Osteocyte (in vitro differentiated cells): ENCODE measurements around the gene LTBP3. TPM values are rescaled to one million over a fixed set of nuclear protein-coding genes. Genes with fewer than 3 reads are reported as not detected.

Experiments
- DNase-seq: peaks from one replicate; pipeline ENCODE4 v3.0.0; 2021; ENCODE audit warnings: mixed read lengths; ENCODE audit not compliant: unreplicated experiment; ENCODE audit errors: extremely low spot score
- H3K27ac Mint-ChIP-seq: one replicate; pipeline ENCODE4 v1.8.0; 2021; ENCODE audit warnings: mild to moderate bottlenecking, mixed read lengths; ENCODE audit not compliant: unreplicated experiment
- H3K27me3 Mint-ChIP-seq: one replicate; pipeline ENCODE4 v1.8.0; 2021; ENCODE audit warnings: mixed read lengths; ENCODE audit not compliant: unreplicated experiment
- H3K36me3 Mint-ChIP-seq: one replicate; pipeline ENCODE4 v1.8.0; 2021; ENCODE audit warnings: mixed read lengths; ENCODE audit not compliant: unreplicated experiment
- H3K4me1 Mint-ChIP-seq: one replicate; pipeline ENCODE4 v1.8.0; 2021; ENCODE audit warnings: mixed read lengths; ENCODE audit not compliant: unreplicated experiment
- H3K4me3 Mint-ChIP-seq: one replicate; pipeline ENCODE4 v1.8.0; 2021; ENCODE audit warnings: mild to moderate bottlenecking, moderate library complexity, mixed read lengths; ENCODE audit not compliant: unreplicated experiment
- H3K9me3 Mint-ChIP-seq: one replicate; pipeline ENCODE4 v1.8.0; 2021; ENCODE audit warnings: mixed read lengths; ENCODE audit not compliant: unreplicated experiment
- CTCF ChIP-seq: fragments of 200-600 bp; sonication (generic); IDR thresholded peaks from 2 replicates; pipeline ENCODE4 v1.5.0; 2021; ENCODE audit warnings: antibody characterized with exemption, mild to moderate bottlenecking, moderate library complexity
- total RNA-seq: library from RNA; stranded (reverse); gene quantifications from 2 replicates; pipeline ENCODE4 v1.2.1, GENCODE V29; 2021

Gene LTBP3
- total RNA-seq, 1 donor from 2014 or later = 256 TPM

- TF ChIP-seq CTCF = no peak
- DNase-seq = no peak
- Mint-ChIP-seq H3K4me1 (peaks cover 39% of the 10 kb centered on the region), H3K36me3 (peaks cover 10% of the 10 kb centered on the region), H3K27ac (peak overlapping the region; percentile 4), H3K27me3 (no peaks in the 10 kb centered on the region), H3K4me3 (no peak overlapping the region), H3K9me3 (no peaks in the 10 kb centered on the region)
These were observed 32.1 kb upstream of the LTBP3 start for GRCh38 chr11:65590240-65590738.

GRCh38 chr11:65589444-65590239, 31.5 kb upstream of the LTBP3 start:
- DNase-seq = no peak
- Mint-ChIP-seq H3K9me3 (no peaks in the 10 kb centered on the region), H3K4me1 (peaks cover 36% of the 10 kb centered on the region), H3K27me3 (no peaks in the 10 kb centered on the region), H3K27ac (no peak overlapping the region), H3K4me3 (no peak overlapping the region), H3K36me3 (peaks cover 10% of the 10 kb centered on the region)
- no peak for TF ChIP-seq CTCF

DNA sequence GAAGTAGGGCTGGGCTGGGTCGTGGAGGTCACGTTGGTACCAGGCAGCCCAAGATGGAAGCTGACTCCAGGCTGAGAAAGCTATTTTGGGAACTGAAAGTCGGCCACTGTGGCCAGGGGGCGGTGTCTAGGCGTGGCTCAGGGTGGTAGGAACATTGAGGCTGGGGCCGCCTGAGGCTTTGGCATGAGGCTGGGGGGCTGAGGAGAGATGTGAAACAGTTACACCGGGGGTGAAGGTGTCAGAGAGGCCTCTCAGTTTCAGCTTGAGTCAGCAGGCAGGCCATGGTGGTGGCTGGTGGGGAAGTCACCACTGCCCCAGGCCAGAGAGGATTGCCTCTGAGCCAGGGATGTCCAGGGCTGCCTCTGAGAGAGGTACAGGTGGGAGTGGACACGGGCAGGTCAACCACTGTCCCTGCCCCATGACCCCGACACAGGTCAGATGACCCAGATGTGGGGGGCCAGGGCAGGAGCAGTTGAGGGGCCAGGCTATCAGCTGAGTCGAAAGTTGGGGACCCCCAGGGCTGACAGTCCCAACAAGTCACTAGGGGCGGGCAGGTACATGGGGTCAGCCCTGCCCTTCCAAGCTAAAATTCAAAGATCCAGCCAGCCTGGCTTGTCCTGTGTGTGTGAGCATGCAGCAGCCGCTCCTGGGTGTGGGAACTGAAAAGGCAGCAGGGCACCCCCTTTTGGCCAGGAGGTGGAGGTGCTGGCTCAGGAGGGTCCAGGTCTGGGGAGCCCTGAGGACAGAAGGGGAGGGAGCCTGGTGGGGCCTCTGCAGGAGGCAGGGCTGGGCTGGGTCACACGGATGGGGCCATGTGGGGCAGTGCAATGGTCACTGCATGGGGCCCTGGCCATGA, 30.3 kb upstream of the LTBP3 start:
- H3K9me3 Mint-ChIP-seq = no peaks in the 10 kb centered on the region
- H3K36me3 Mint-ChIP-seq = peaks cover 10% of the 10 kb centered on the region
- peaks cover 36% of the 10 kb centered on the region for H3K4me1 Mint-ChIP-seq
- no peak for DNase-seq
- H3K27me3 Mint-ChIP-seq = no peaks in the 10 kb centered on the region
- peak overlapping the region; percentile 77 for H3K27ac Mint-ChIP-seq
- TF ChIP-seq CTCF = peak; percentile 55
- no peak overlapping the region for H3K4me3 Mint-ChIP-seq

DNA sequence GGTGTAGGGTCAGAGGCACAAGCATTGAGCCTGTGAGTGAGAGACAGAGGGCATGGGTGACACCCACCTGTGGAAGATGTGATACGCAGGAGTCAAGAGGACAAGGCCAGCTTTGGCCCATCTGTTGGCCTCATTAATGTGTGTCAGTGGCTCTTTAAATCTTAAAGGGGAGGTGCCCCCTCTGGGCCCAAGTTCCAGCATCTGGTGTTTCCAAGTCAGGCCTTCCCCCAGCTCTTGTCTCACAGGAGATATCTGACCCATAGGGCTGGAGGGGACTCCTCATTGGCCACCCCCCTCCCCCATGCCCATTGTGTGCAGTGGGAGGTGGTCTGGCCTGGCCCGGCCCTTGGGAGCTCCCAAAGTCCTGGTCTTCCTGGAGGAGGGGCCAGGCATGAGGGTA, 28.5 kb upstream of the LTBP3 start:
- Mint-ChIP-seq H3K27me3 (no peaks in the 10 kb centered on the region), H3K4me3 (no peak overlapping the region), H3K9me3 (no peaks in the 10 kb centered on the region), H3K27ac (peak overlapping the region; percentile 48), H3K36me3 (peaks cover 16% of the 10 kb centered on the region), H3K4me1 (peaks cover 36% of the 10 kb centered on the region)
- TF ChIP-seq CTCF = no peak
- no peak for DNase-seq

GRCh38 chr11:65586247-65586630, 28.1 kb upstream of the LTBP3 start:
- H3K4me3 Mint-ChIP-seq = no peak overlapping the region
- no peak for DNase-seq
- no peaks in the 10 kb centered on the region for H3K27me3 Mint-ChIP-seq
- no peaks in the 10 kb centered on the region for H3K9me3 Mint-ChIP-seq
- H3K36me3 Mint-ChIP-seq = peaks cover 16% of the 10 kb centered on the region
- H3K27ac Mint-ChIP-seq = peak overlapping the region; percentile 48
- H3K4me1 Mint-ChIP-seq = peaks cover 34% of the 10 kb centered on the region
- no peak for TF ChIP-seq CTCF
